Measurements from ENCODE around the gene RSPO1. TPM values are rescaled to one million over a fixed set of nuclear protein-coding genes. Genes with fewer than 3 reads are reported as not detected.

RSPO1 gene
- total and polyA plus RNA-seq, 3 donors from 2014 or later = 0.16 to 5.0 (median 0.25) TPM

DNA sequence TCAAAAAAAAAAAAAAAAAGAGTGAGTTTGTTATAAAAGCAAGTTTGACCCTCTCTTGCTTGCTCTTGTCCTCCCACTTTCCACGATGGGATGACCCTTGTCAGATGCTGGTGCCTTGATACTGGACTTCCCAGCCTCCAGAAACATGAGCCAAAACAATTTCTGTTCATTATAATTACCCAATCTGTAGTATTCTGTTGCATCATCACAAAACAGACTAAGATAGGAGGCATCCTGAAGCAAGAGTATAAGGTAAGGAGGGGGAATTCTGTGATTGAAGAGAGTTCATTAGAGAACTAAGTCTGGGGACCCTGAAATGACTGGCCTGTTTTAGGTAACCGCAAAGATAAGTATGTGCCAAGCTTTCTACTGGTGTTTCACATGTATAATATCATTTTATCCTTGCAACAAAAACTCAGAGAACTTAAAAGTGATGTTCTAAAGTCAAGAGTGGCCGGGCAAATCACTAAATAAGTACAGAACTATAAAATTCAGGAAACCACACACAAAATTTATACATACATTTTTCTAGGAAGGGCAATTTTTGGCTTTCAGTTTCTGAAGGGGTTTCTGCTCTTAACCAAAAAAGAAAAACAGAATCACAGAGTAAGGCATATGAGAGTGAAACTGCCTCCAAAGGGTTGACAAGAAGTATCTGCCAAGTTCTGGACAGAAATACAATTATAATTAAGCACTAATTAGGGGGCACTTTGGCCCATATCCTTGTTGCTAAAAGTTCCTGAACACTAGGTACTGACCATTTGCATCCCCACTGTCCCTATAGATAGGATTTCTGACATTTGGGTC lies 64.0 kb downstream of the RSPO1 start:
- Histone ChIP-seq H3K4me3 (no peak overlapping the region), H3K27me3 (no peaks in the 10 kb centered on the region), H3K36me3 (ENCODE audit: low read depth, missing control alignments) (no peaks in the 10 kb centered on the region), H3K27ac (no peak overlapping the region), H3K9me3 (no peaks in the 10 kb centered on the region), H3K4me1 (no peaks in the 10 kb centered on the region)
- TF ChIP-seq POLR2A (IDR thresholded peaks at IDR 0.05) = no peak
- TF ChIP-seq, protein P1, sequence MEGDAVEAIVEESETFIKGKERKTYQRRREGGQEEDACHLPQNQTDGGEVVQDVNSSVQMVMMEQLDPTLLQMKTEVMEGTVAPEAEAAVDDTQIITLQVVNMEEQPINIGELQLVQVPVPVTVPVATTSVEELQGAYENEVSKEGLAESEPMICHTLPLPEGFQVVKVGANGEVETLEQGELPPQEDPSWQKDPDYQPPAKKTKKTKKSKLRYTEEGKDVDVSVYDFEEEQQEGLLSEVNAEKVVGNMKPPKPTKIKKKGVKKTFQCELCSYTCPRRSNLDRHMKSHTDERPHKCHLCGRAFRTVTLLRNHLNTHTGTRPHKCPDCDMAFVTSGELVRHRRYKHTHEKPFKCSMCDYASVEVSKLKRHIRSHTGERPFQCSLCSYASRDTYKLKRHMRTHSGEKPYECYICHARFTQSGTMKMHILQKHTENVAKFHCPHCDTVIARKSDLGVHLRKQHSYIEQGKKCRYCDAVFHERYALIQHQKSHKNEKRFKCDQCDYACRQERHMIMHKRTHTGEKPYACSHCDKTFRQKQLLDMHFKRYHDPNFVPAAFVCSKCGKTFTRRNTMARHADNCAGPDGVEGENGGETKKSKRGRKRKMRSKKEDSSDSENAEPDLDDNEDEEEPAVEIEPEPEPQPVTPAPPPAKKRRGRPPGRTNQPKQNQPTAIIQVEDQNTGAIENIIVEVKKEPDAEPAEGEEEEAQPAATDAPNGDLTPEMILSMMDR (IDR thresholded peaks at IDR 0.05) = no peak
- DNase-seq = no peak
- 91 to 92% methylated on average over 3 of the region's 3 CpGs for WGBS, 2 donors
- intact Hi-C loops (cut with DNase I; ENCODE audit: low total_unique reads) = no loop called here

DNA sequence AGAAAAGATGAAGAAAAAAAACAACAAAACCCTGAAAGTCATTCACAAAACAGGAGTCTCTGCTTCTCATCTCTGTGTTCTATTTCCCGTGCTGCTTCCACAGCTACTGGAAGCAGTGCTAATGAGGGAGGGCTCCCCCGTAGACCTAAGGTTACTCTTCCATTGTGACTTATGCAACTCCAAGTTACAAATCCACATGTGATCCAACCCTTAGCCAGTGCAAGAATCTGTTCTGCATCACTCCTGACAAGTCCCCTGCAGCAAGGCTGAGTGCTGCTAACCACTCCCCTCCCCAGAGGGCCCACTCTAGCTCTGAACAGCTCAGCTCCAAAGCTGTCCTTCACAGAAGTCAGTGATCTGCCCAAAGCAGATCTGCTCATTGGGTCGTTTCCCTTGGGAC lies 67.7 kb downstream of the RSPO1 start:
- Histone ChIP-seq H3K36me3 (ENCODE audit: low read depth, missing control alignments) (no peaks in the 10 kb centered on the region), H3K4me3 (no peak overlapping the region), H3K27me3 (no peaks in the 10 kb centered on the region), H3K9me3 (no peaks in the 10 kb centered on the region), H3K4me1 (no peaks in the 10 kb centered on the region), H3K27ac (no peak overlapping the region)
- no peak for TF ChIP-seq POLR2A (IDR thresholded peaks at IDR 0.05)
- TF ChIP-seq, protein P1 (IDR thresholded peaks at IDR 0.05) = no peak
- 78 to 79% methylated on average over 3 of the region's 3 CpGs for WGBS, 2 donors
- no peak for DNase-seq
- intact Hi-C loops (cut with DNase I; ENCODE audit: low total_unique reads) = no loop called here

DNA sequence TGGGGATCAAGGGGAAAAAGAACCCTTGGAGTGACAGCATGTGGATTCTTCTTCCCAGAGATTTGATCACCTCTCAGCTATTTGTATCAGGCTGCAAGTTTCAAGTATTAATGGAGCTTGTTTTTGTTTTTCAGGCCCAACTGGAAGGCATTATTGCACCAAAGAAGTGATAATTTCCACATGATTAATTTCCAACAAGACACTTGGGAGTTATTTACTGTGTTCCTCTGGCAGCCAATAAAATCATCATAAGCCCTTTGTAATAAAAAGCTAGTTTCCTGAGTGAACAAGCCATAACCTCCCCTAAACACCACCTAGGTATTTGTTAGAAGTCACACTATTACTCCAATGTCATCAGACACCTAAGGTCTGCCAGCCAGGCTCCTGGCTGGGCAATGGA lies 69.8 kb downstream of the RSPO1 start:
- Histone ChIP-seq H3K4me1 (peaks cover 6% of the 10 kb centered on the region), H3K27me3 (no peaks in the 10 kb centered on the region), H3K36me3 (ENCODE audit: low read depth, missing control alignments) (no peaks in the 10 kb centered on the region), H3K4me3 (no peak overlapping the region), H3K9me3 (no peaks in the 10 kb centered on the region), H3K27ac (no peak overlapping the region)
- TF ChIP-seq, protein P1 (IDR thresholded peaks at IDR 0.05) = no peak
- no peak for TF ChIP-seq POLR2A (IDR thresholded peaks at IDR 0.05)
- no peak for DNase-seq
- intact Hi-C loops (cut with DNase I; ENCODE audit: low total_unique reads) = no loop called here

DNA sequence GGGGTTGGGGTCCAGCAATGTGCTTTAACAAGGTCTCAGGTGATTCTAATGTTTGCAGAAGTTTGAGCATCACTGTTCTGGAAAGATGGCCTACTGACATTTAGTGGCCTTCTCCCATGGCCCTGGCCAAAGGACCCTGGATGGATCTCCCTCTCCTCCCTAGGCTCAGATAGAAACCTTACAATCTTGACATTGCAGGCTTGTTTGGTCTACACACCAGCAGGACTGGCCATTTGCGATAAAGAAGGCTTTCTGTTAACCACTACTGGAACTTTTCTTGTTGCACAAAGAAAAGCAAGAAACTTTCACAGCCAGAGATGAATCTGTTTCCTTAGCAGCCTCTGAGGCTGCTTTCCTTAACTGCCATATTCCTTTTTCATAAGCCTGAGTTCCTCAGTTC lies 71.7 kb downstream of the RSPO1 start:
- H3K9me3 ChIP-seq = no peaks in the 10 kb centered on the region
- H3K4me1 ChIP-seq = peaks cover 6% of the 10 kb centered on the region
- DNase-seq = no peak
- no peak overlapping the region for H3K27ac ChIP-seq
- WGBS, 2 donors = 84 to 85% methylated on average over 1 of the region's 1 CpG
- intact Hi-C loops (cut with DNase I; ENCODE audit: low total_unique reads) = no loop called here
- no peak overlapping the region for H3K4me3 ChIP-seq
- no peaks in the 10 kb centered on the region for H3K27me3 ChIP-seq
- TF ChIP-seq POLR2A (IDR thresholded peaks at IDR 0.05) = no peak
- TF ChIP-seq, protein P1 (IDR thresholded peaks at IDR 0.05) = no peak
- H3K36me3 ChIP-seq (ENCODE audit: low read depth, missing control alignments) = no peaks in the 10 kb centered on the region

Other genes with a start within 250 kb of the RSPO1 start
- gene ZC3H12A, start 160.3 kb downstream of the RSPO1 start, total RNA-seq = 1 to 10 TPM; 8.2 to 9.0 TPM
- 6.3 TPM for gene ZC3H12A, start 160.3 kb downstream of the RSPO1 start, polyA plus RNA-seq (ENCODE audit: insufficient read depth, low read depth, low replicate concordance)
- 100 to 1,000 TPM; 134 to 140 TPM for gene MEAF6, start 120.1 kb downstream of the RSPO1 start, total RNA-seq
- 132 TPM for gene MEAF6, start 120.1 kb downstream of the RSPO1 start, polyA plus RNA-seq (ENCODE audit: insufficient read depth, low read depth, low replicate concordance)
- gene SNIP1, start 80.6 kb downstream of the RSPO1 start, total RNA-seq = 10 to 100 TPM; 33.7 to 51.4 TPM
- 16.8 TPM for gene SNIP1, start 80.6 kb downstream of the RSPO1 start, polyA plus RNA-seq (ENCODE audit: insufficient read depth, low read depth, low replicate concordance)
- gene DNALI1, start 78.0 kb downstream of the RSPO1 start, total RNA-seq = 10 to 100 TPM; 50.5 to 73.0 TPM
- 216 TPM for gene DNALI1, start 78.0 kb downstream of the RSPO1 start, polyA plus RNA-seq (ENCODE audit: insufficient read depth, low read depth, low replicate concordance)
- 10 to 100 TPM; 57.4 to 78.7 TPM for gene GNL2, start 39.0 kb downstream of the RSPO1 start, total RNA-seq
- 34.4 TPM for gene GNL2, start 39.0 kb downstream of the RSPO1 start, polyA plus RNA-seq (ENCODE audit: insufficient read depth, low read depth, low replicate concordance)
- gene CDCA8, start 57.6 kb upstream of the RSPO1 start, total RNA-seq = 10 to 100 TPM; 21.0 to 28.1 TPM
- 52.4 TPM for gene CDCA8, start 57.6 kb upstream of the RSPO1 start, polyA plus RNA-seq (ENCODE audit: insufficient read depth, low read depth, low replicate concordance)
- 10 to 100 TPM; 55.3 to 71.7 TPM for gene EPHA10, start 130.2 kb upstream of the RSPO1 start, total RNA-seq
- gene EPHA10, start 130.2 kb upstream of the RSPO1 start, polyA plus RNA-seq (ENCODE audit: insufficient read depth, low read depth, low replicate concordance) = 64.2 TPM
- 10 to 100 TPM in 1 of 2 donors, 1 to 10 TPM in 1; 7.9 to 11.0 TPM for gene MANEAL, start 159.0 kb upstream of the RSPO1 start, total RNA-seq
- 6.9 TPM for gene MANEAL, start 159.0 kb upstream of the RSPO1 start, polyA plus RNA-seq (ENCODE audit: insufficient read depth, low read depth, low replicate concordance)
- gene C1orf122, start 172.9 kb upstream of the RSPO1 start, total RNA-seq = 100 to 1,000 TPM; 147 to 188 TPM
- 48.1 TPM for gene C1orf122, start 172.9 kb upstream of the RSPO1 start, polyA plus RNA-seq (ENCODE audit: insufficient read depth, low read depth, low replicate concordance)
- 10 to 100 TPM; 42.8 to 46.7 TPM for gene YRDC, start 173.3 kb upstream of the RSPO1 start, total RNA-seq
- 39.7 TPM for gene YRDC, start 173.3 kb upstream of the RSPO1 start, polyA plus RNA-seq (ENCODE audit: insufficient read depth, low read depth, low replicate concordance)
- gene MTF1, start 224.7 kb upstream of the RSPO1 start, total RNA-seq = 10 to 100 TPM; 12.8 to 16.8 TPM
- 35.9 TPM for gene MTF1, start 224.7 kb upstream of the RSPO1 start, polyA plus RNA-seq (ENCODE audit: insufficient read depth, low read depth, low replicate concordance)

Data from testis (tissue), 3 donors.